Measurements from ENCODE around the gene OBSCN.

The OBSCN gene

DNA sequence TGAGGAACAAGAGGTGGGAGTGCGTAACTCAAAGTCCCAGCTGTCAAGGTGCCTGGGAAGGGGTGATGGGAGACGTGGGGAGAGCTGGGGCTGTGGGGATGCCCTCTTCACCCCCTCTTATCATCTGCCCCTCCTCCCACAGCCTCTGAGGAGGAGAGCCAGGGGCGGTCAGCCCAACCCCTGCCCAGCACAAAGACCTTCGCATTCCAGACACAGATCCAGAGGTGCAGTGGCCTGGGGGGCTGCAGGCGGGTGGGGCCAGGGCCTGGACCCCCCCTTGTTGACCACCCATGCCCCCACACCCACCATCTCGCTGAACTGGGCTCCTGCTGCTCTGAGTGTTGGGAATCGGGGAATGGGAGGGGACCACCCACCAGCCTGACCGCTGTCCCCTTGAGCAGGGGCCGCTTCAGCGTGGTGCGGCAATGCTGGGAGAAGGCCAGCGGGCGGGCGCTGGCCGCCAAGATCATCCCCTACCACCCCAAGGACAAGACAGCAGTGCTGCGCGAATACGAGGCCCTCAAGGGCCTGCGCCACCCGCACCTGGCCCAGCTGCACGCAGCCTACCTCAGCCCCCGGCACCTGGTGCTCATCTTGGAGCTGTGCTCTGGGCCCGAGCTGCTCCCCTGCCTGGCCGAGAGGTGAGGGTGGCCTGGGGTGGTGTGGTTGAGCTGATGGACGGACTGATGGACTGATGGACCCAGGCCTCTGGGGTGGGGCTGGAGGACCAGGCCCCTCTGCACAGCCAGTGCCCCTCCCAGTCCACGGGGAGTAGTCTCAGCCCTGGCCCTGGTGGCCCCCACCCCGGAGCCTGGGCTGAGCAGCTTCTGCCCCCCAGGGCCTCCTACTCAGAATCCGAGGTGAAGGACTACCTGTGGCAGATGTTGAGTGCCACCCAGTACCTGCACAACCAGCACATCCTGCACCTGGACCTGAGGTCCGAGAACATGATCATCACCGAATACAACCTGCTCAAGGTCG, 169.1 kb downstream of the OBSCN start:
- Histone ChIP-seq H3K27me3 (no peaks in the 10 kb centered on the region), H3K4me3 (ENCODE audit: low read depth, low read length) (no peak overlapping the region), H3K4me1 (no peaks in the 10 kb centered on the region), H3K36me3 (no peaks in the 10 kb centered on the region), H3K9me3 (no peaks in the 10 kb centered on the region)
- peak; percentile 6 for DNase-seq
- TF ChIP-seq, protein P1, sequence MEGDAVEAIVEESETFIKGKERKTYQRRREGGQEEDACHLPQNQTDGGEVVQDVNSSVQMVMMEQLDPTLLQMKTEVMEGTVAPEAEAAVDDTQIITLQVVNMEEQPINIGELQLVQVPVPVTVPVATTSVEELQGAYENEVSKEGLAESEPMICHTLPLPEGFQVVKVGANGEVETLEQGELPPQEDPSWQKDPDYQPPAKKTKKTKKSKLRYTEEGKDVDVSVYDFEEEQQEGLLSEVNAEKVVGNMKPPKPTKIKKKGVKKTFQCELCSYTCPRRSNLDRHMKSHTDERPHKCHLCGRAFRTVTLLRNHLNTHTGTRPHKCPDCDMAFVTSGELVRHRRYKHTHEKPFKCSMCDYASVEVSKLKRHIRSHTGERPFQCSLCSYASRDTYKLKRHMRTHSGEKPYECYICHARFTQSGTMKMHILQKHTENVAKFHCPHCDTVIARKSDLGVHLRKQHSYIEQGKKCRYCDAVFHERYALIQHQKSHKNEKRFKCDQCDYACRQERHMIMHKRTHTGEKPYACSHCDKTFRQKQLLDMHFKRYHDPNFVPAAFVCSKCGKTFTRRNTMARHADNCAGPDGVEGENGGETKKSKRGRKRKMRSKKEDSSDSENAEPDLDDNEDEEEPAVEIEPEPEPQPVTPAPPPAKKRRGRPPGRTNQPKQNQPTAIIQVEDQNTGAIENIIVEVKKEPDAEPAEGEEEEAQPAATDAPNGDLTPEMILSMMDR (IDR thresholded peaks at IDR 0.05; ENCODE audit: low read depth, low read length), result no peak

DNA sequence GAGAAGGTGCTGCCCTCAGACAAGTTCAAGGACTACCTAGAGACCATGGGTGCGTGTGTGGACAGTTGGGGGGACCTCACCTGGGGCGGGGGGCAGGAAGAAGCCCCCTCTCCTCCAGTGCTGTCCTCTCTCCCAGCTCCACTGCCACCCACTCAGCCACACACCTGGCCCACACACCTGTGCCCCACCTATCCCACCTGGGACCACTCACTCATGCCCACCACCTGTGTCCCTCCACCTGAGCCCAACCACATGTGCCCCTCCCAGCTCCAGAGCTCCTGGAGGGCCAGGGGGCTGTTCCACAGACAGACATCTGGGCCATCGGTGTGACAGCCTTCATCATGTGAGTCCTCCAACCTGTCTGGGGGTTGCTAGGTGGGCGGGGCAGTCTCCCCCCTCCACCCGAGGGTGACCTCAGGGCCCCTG, 169.8 kb downstream of the OBSCN start:
- Histone ChIP-seq H3K36me3 (no peaks in the 10 kb centered on the region), H3K27me3 (no peaks in the 10 kb centered on the region), H3K9me3 (no peaks in the 10 kb centered on the region), H3K4me1 (no peaks in the 10 kb centered on the region), H3K4me3 (ENCODE audit: low read depth, low read length) (no peak overlapping the region; the same call in 1 of the 2 replicates)
- DNase-seq, result no peak
- TF ChIP-seq, protein P1 (IDR thresholded peaks at IDR 0.05; ENCODE audit: low read depth, low read length), result no peak

DNA sequence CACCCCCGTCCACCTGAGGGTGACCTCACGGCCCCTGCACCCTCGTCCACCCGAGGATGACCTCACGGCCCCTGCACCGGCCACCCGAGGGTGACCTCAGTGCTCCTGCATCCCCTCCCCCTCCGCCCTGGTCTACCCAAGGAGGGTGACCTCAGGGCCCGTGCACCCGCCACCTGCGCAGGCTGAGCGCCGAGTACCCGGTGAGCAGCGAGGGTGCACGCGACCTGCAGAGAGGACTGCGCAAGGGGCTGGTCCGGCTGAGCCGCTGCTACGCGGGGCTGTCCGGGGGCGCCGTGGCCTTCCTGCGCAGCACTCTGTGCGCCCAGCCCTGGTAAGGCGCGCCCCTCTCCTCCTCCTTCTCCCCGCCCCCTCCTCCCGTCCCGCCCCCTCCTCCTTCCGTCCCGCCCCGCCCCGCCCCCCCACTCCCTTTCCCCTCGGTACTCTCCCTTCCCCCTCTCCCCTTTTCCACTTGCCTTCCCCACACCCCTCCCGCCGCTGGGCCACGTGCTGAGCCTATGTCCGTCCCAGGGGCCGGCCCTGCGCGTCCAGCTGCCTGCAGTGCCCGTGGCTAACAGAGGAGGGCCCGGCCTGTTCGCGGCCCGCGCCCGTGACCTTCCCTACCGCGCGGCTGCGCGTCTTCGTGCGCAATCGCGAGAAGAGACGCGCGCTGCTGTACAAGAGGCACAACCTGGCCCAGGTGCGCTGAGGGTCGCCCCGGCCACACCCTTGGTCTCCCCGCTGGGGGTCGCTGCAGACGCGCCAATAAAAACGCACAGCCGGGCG, 170.4 kb downstream of the OBSCN start:
- H3K36me3 ChIP-seq, result no peaks in the 10 kb centered on the region
- peak overlapping the region; percentile 74 for H3K4me3 ChIP-seq (ENCODE audit: low read depth, low read length)
- peak; percentile 88 for DNase-seq
- H3K27me3 ChIP-seq, result no peaks in the 10 kb centered on the region
- H3K9me3 ChIP-seq, result no peaks in the 10 kb centered on the region
- H3K4me1 ChIP-seq, result no peaks in the 10 kb centered on the region
- TF ChIP-seq, protein P1 (IDR thresholded peaks at IDR 0.05; ENCODE audit: low read depth, low read length), result peak; percentile 56

DNA sequence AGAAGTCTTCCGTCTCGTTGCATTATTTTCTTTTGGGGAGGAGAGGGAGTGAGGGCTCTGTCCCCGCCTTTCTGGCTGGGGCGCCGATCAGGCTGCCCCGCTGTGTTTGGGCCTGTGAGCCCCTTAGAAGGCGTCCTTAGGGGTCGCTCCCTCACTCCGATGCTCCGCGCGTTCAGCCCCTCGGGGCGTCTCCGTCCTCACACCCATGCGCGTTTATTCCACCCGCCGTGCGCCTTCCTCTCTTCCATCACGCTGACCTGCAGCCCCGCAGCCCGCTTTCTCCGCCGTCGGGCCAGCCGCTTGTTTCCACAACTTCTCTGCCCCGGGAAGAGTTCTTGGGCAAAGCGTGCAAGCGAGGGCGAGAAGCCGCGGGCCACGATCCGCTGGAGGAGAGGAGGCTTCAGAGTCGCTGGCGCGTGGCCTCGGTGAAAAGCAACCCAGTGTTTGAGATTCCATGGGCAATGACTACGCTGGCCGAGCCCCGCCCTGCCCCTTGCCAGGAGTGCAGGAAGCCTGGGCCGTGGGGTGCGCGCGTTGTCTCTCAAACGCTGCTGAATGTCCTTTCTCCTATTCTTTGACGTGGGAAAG, 171.1 kb downstream of the OBSCN start:
- Histone ChIP-seq H3K36me3 (no peaks in the 10 kb centered on the region), H3K27me3 (no peaks in the 10 kb centered on the region), H3K4me3 (ENCODE audit: low read depth, low read length) (peak overlapping the region; percentile 74), H3K4me1 (no peaks in the 10 kb centered on the region), H3K9me3 (no peaks in the 10 kb centered on the region)
- TF ChIP-seq, protein P1 (IDR thresholded peaks at IDR 0.05; ENCODE audit: low read depth, low read length), result no peak
- peak; percentile 30 for DNase-seq

DNA sequence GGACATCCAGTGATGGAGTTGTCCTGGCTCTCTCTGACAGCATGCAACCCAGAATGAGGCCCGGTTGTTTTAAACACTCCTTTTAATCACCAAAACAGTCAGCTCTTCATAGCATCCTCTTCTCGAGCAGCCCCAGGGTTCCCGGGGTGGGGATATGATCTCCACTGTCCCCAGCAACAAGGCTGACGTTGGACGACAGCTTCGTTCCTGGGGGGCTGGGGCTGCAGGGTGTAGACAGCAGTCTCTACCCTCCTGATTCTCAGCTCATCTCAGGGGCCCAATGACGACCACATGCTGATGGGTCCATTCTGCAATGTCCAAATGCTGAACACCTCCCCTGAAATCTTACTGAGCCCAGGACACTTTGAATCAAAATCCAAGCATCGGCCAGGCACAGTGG, 171.8 kb downstream of the OBSCN start:
- no peaks in the 10 kb centered on the region for H3K36me3 ChIP-seq
- H3K9me3 ChIP-seq, result no peaks in the 10 kb centered on the region
- H3K27me3 ChIP-seq, result no peaks in the 10 kb centered on the region
- TF ChIP-seq, protein P1 (IDR thresholded peaks at IDR 0.05; ENCODE audit: low read depth, low read length), result no peak
- no peaks in the 10 kb centered on the region for H3K4me1 ChIP-seq
- peak overlapping the region; percentile 74; the same call in 1 of the 2 replicates for H3K4me3 ChIP-seq (ENCODE audit: low read depth, low read length)
- DNase-seq, result peak; percentile 3
